Stimulated activated CD4-positive, alpha-beta T cell treated with anti-CD3 and anti-CD28 coated beads, Interleukin-15, amount 100 ng/mL, for 48 hours (primary cell): ENCODE measurements around the gene JOSD1.

ENCODE experiments used
- DNase-seq, 2 donors: peaks; one replicate each; pipeline ENCODE4 v3.0.0-alpha.2; 2020; ENCODE audit warnings: low read depth in 2 of 2

JOSD1 gene

DNA sequence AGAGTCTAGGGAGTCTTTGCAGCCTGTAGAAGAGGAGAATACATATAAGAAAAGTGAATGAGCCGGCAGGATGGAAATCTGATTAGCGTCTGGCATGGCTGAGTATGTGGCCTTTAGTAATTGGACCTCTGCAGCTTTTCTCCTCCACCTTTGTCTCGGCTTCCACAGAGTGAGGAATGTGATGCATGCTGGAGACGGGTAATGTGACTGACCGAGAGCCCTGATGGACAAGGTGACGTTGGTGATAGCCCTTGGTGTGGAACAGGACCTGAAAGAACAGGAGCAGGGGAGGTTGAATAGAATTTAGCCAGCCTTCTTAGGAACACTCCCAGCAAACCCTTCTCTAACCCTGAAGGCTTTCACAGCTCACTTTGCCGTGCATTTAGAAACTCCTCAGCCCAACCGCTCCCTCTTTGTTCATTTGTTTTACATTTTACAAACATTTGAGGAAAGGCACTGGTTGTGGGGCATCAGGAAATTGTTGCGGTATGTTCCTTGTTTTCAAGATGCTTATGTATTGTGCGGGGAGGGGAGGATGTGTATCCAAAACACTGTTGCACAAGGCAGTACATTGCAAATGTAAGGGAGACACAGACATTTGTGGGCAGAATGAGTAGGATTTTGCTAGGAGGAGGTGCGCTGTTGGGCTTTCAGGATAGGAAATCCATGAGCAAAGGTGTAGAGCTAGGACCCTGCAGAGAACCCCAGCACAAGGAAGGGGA lies 11.9 kb upstream of the JOSD1 start:
- DNase-seq: no peak

GRCh38 chr22:38710866-38711265 lies 10.1 kb upstream of the JOSD1 start:
- no peak for DNase-seq

DNA sequence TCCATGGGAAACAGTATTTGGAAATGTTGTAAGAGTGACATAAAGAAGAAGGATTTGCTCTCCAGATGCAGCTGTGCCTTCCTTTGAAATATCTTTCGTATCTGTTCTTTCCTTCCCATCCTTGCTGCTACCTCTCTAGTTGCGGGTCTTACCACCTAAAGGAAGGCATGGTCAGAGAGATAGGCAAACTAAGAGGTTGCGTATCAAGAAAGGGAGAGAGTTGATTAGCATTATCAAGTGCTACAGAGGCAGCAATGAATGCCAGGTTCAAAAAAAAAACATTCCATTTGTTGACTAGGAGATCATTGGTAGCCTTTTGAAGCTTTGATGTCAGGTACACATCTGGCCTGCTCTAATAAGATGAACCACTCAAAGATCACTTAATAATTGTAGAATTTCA lies 9.6 kb upstream of the JOSD1 start:
- no peak for DNase-seq

- no peak for DNase-seq
Measured at GRCh38 chr22:38709306-38709705, 8.6 kb upstream of the JOSD1 start.

DNA sequence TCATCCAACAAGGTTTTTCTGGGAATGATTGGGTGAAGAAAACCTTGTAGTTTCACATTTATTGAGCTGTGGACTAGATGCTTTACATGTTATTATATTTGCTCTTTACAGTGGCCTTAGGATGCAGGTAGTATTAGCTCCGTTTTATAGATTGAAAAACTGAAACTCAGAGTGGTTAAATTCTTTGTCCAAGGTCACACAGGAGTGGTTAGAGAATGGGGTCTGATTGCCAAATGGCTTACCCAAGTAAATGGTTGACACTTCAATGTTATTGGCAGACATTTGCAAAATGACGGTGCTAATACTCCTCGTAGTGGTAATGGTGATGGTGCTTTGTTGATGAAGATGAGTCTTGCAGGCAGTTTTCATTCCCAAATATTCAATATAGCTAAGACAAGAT lies 7.2 kb upstream of the JOSD1 start:
- no peak for DNase-seq

DNA sequence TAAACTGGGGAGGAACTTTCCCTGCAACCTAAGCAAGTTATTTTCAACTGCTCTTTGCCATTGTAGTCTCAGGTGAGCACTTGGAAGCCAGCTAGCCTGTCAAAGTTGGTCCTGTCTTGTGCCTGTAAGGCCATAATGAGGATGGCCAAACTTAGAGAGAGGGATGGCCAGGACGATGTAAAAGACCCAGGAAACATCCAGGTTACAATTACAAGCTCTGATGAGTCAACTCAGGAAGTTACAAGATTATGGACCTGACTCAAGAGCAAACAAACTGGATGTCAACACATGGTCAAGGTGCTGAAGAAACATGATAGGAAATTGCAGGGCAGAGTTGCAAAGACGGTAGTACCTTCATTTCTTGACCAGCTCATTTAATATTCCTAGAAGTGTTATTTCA lies 6.6 kb upstream of the JOSD1 start:
- no peak for DNase-seq

GRCh38 chr22:38706901-38707195 lies 6.1 kb upstream of the JOSD1 start:
- DNase-seq: no peak

GRCh38 chr22:38706101-38706900 lies 5.6 kb upstream of the JOSD1 start:
- no peak for DNase-seq

- DNase-seq: peak; percentile 94 to 96
Measured at GRCh38 chr22:38705235-38706100, 4.7 kb upstream of the JOSD1 start, which contains the start of gene GTPBP1. GTPBP1 (plus strand) TSS chr22:38705944; CDS start chr22:38705956, 12 bp downstream.

- DNase-seq: no peak
Measured at GRCh38 chr22:38704654-38705234, 4.0 kb upstream of the JOSD1 start.

DNA sequence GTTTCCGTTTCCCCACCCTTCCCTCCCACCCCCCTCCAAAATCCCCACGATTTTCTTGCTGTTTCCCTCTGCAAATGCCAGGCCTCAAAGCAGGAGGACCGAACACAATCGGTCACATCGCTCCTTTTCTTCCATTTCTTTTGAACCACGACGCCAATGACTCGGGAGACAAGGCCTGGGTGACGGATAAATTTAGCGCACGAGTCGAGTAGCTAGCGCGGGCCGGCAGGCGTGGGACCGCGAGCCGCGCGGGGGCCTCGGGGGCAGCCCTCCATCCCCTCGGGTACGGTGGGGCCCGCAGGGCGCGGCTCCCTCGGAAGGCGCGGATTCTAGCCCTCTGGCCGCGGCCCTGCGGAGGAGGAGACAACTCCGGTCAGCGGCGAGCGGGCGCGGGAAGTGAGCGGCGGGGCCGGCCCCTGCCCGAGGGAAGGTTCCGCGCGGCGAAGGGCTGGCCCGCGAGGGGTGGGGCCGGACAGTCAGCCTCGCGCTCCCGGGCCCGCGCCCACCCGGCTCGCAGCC lies 414 bp downstream of the JOSD1 start:
- peak in 1 of 2 donors; percentile 27 for DNase-seq

- no peak for DNase-seq
Measured at GRCh38 chr22:38699784-38700183, 959 bp downstream of the JOSD1 start.

- no peak for DNase-seq
Measured at GRCh38 chr22:38699143-38699542, 1.6 kb downstream of the JOSD1 start.

GRCh38 chr22:38698407-38699094 lies 2.2 kb downstream of the JOSD1 start:
- DNase-seq: no peak

- no peak for DNase-seq
Measured at GRCh38 chr22:38697425-38698089, 3.2 kb downstream of the JOSD1 start.

DNA sequence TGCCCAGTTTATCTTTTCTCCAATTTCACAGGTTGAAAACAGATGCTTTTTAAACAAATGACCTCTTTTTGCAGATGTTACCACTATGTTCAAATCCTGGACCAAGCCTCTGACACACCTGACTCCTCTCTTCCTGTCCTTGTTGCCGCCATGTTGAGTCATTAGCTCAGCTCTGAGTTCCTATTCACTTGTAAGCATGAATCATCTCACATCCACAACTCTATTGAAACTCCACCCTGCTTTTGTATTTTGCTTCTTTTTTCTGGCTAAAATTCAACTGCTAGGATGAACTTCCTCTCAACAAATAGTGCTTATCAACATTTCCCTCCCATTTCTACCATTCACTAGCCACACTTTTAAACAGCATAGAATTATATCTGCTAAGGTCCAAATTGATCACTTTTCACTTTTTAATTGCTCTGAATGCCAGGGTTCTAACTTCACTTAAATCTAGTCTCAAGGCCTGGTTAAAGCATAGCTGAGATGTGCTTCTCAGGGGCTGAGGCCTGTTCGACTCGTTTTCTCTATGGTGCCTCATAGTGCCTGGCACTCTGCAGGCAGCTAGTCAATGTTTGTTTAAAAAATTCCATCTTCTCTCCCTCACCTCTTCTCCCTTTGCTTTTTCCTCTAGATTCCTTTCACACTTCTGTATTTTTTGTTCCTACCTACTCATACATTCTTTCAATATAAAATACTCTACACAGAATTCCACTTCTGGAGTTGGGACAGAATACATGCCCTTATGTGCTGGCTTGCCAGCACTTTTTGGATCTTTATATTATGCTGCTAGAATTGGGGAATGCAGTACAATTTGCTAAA lies 3.9 kb downstream of the JOSD1 start:
- peak; percentile 24 to 47 for DNase-seq

DNA sequence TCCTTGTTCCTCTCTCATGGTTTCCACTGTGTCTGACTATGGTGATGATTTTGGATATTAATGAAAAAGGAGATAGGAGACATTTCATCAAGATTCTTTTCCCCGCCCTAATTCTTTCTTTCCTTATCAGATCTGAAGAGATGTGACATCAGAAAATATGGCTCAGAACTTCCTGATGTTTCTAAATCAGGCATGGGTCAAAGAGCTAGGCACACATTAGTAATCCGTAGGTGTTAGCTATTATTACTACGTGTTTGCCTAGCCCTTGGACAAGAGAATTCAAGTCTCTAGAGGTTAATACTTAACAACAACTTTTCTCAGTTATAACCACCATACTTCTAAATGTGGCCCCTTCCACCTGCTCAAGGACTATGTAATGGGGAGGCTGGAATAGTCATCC lies 5.8 kb downstream of the JOSD1 start:
- no peak for DNase-seq

DNA sequence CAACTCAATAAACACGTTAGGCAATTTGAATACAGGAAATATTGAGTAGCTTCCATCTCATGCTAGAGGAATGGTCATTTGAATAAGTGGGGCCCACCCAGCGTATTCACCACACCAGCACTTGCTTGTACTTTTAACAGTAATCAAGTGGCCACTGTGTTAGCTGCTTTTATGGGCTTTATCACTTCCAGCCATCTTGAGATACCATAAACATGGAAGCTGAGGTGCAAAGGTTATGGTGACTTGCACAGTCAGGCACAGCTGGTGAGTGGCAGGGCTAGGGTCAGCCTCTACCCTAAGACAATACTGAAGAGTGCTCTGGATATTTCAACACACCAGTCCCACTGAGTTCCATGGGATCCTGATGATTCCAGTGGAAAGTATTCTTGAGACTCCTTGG lies 6.7 kb downstream of the JOSD1 start:
- no peak for DNase-seq

DNA sequence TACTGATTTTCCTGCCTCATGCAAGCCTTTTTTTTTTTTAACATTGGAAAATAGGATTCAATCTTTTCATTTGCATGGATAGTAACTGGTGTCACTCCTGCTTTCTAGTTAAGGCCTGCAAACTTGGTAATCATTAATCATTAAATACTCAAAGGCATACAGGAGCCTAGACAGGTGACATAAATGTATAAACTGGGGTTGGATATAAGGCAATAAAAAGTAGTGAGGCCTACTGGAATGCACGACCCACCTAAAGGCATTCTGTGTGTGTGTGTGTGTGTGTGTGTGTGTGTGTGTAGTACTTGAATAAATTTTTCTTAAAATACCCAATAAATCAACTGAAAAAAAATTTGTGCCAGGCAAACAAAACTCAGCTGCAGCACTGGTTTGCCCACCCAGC lies 11.1 kb downstream of the JOSD1 start:
- no peak for DNase-seq

DNA sequence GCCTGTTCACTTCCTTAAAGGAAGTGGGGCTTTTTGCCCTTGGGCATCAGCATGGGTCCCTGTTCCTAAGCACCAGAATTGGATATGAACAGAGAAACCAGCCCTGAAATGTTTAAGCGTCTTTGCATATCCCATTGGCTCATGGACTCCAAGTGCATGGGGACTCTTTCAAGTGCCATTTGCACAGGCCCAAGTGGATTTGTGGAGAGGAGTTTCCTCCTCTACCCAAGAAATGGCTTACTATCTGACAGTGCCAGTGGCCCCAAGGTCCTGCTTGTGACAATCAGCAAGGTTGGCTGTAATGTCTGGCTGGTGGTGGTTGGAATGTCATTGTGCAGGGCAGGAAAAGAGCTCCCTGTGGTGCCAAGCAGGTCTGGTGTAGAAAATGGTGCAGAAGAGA lies 15.0 kb downstream of the JOSD1 start:
- no peak for DNase-seq
